Measurements from ENCODE around the gene NIN.

The NIN gene

GRCh38 chr14:50758305-50758704 is 72.7 kb downstream of the NIN start:
- no peak for DNase-seq

- no peak for DNase-seq
These were observed 73.3 kb downstream of the NIN start for GRCh38 chr14:50757702-50758101.

- DNase-seq: no peak
These were observed 74.7 kb downstream of the NIN start for GRCh38 chr14:50756300-50756699.

- DNase-seq: no peak
These were observed 80.6 kb downstream of the NIN start for GRCh38 chr14:50750323-50750722.

- DNase-seq: no peak
These were observed 85.4 kb downstream of the NIN start for GRCh38 chr14:50745401-50746058.

GRCh38 chr14:50744231-50744630 is 86.7 kb downstream of the NIN start:
- no peak for DNase-seq

GRCh38 chr14:50741567-50741966 is 89.4 kb downstream of the NIN start:
- DNase-seq: no peak

GRCh38 chr14:50740856-50741255 is 90.1 kb downstream of the NIN start:
- DNase-seq: no peak

- DNase-seq: no peak
These were observed 91.8 kb downstream of the NIN start for GRCh38 chr14:50739186-50739585.

GRCh38 chr14:50736932-50737419 is 94.0 kb downstream of the NIN start:
- DNase-seq: peak; percentile 15

- DNase-seq: no peak
These were observed 95.8 kb downstream of the NIN start for GRCh38 chr14:50734950-50735695.

GRCh38 chr14:50733494-50733893 is 97.5 kb downstream of the NIN start:
- DNase-seq: no peak

- DNase-seq: no peak
These were observed 102.1 kb downstream of the NIN start for GRCh38 chr14:50728836-50729235.

GRCh38 chr14:50726372-50727107 is 104.4 kb downstream of the NIN start:
- DNase-seq: no peak

- DNase-seq: no peak
These were observed 105.2 kb downstream of the NIN start for GRCh38 chr14:50725761-50726160.

- no peak for DNase-seq
These were observed 110.8 kb downstream of the NIN start for GRCh38 chr14:50719911-50720759.

GRCh38 chr14:50718949-50719348 is 112.0 kb downstream of the NIN start:
- no peak for DNase-seq

GRCh38 chr14:50717811-50718210 is 113.2 kb downstream of the NIN start:
- no peak for DNase-seq

- DNase-seq: no peak
These were observed 116.4 kb downstream of the NIN start for GRCh38 chr14:50714450-50715073.

- no peak for DNase-seq
These were observed 119.9 kb downstream of the NIN start for GRCh38 chr14:50711043-50711442.

GRCh38 chr14:50705026-50705593 is 125.9 kb downstream of the NIN start:
- DNase-seq: no peak

- no peak for DNase-seq
These were observed 126.4 kb downstream of the NIN start for GRCh38 chr14:50704454-50705010.

Data from stimulated activated CD4-positive, alpha-beta T cell treated with anti-CD3 and anti-CD28 coated beads, Interleukin-4, amount 100 ng/mL, for 1 hour (primary cell).